Activated T-helper 9 cell treated with anti-CD3 and anti-CD28 coated beads, Interleukin-2, amount 50 U/mL, for 16 hours (primary cell): Measurements from ENCODE around the gene NDUFA6.
A peak's percentile ranks its signal among the peaks of the same experiment; 100 is the strongest.
"Not testable (repeated sequence)": the region's sequence is repeated elsewhere in the genome, so short reads cannot be mapped to it uniquely, and the experiment has no call there.

Experiments
- DNase-seq: peaks from one replicate; pipeline ENCODE4 v3.0.0-alpha.2; 2020; ENCODE audit warnings: low read depth

The NDUFA6 gene

GRCh38 chr22:42090596-42091454 is at the start of gene NDUFA6:
Gene NDUFA6, minus strand, starts transcription at chr22:42090772. Its CDS starts 28 bp downstream, at chr22:42090744.
- peak; percentile 96 for DNase-seq

GRCh38 chr22:42140153-42140552 is 49.6 kb upstream of the NDUFA6 start:
- DNase-seq, result not testable (repeated sequence)

- DNase-seq, result not testable (repeated sequence)
Measured at GRCh38 chr22:42139508-42139907, 48.9 kb upstream of the NDUFA6 start.

GRCh38 chr22:42138972-42139371 is 48.4 kb upstream of the NDUFA6 start:
- DNase-seq, result no peak

- no peak for DNase-seq
Measured at GRCh38 chr22:42138122-42138770, 47.7 kb upstream of the NDUFA6 start.

GRCh38 chr22:42135688-42136087 is 45.1 kb upstream of the NDUFA6 start:
- DNase-seq, result not testable (repeated sequence)

GRCh38 chr22:42134100-42135020 is 43.8 kb upstream of the NDUFA6 start:
- DNase-seq, result no peak

GRCh38 chr22:42132457-42132856 is 41.9 kb upstream of the NDUFA6 start:
- DNase-seq, result no peak

- no peak for DNase-seq
Measured at GRCh38 chr22:42131562-42131961, 41.0 kb upstream of the NDUFA6 start.

- DNase-seq, result not testable (repeated sequence)
Measured at GRCh38 chr22:42130639-42131431, 40.3 kb upstream of the NDUFA6 start, which contains the start of gene CYP2D6. Gene CYP2D6, minus strand, starts transcription at chr22:42130810. Its CDS starts 19 bp downstream, at chr22:42130791.

GRCh38 chr22:42130182-42130581 is 39.6 kb upstream of the NDUFA6 start:
- DNase-seq, result not testable (repeated sequence)

- DNase-seq, result not testable (repeated sequence)
Measured at GRCh38 chr22:42128776-42129694, 38.5 kb upstream of the NDUFA6 start.

- DNase-seq, result not testable (repeated sequence)
Measured at GRCh38 chr22:42128007-42128406, 37.4 kb upstream of the NDUFA6 start.

- no peak for DNase-seq
Measured at GRCh38 chr22:42127606-42128005, 37.0 kb upstream of the NDUFA6 start.

GRCh38 chr22:42123529-42123928 is 33.0 kb upstream of the NDUFA6 start:
- DNase-seq, result not testable (repeated sequence)

GRCh38 chr22:42120231-42121021 is 29.9 kb upstream of the NDUFA6 start:
- not testable (repeated sequence) for DNase-seq

GRCh38 chr22:42116848-42117424 is 26.4 kb upstream of the NDUFA6 start:
- DNase-seq, result no peak

- DNase-seq, result not testable (repeated sequence)
Measured at GRCh38 chr22:42115420-42115830, 24.9 kb upstream of the NDUFA6 start.

- DNase-seq, result no peak
Measured at GRCh38 chr22:42114721-42115120, 24.1 kb upstream of the NDUFA6 start.
